GM21786 (cell line): Measurements from ENCODE around the gene LAMTOR1.
A peak's percentile ranks its signal among the peaks of the same experiment; 100 is the strongest.

Experiments used
- ATAC-seq: cut with Tn5 transposase; IDR thresholded peaks from one replicate; pipeline ENCODE4 v1.9.1; 2021; ENCODE audit not compliant: unreplicated experiment

The LAMTOR1 gene

DNA sequence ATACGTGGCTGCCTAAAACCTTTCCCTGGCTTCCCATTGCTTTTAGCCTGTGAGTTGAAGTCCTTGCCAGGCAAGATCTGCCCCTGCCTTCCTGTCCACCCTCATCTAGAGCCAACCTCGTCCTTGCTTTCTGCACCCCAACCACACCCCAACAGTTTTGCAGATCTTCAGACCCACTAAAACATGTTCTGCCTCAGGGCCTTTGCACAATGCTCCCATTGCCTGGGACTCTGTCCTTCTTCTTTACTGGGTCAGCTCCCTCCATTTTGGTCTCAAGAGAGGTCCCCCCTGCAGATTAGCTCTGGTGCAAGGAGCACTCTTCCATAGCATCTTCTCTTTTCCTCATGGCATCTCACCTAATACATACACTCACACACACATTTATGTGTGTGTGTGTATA is 17.8 kb upstream of the LAMTOR1 start:
- ATAC-seq, result no peak

DNA sequence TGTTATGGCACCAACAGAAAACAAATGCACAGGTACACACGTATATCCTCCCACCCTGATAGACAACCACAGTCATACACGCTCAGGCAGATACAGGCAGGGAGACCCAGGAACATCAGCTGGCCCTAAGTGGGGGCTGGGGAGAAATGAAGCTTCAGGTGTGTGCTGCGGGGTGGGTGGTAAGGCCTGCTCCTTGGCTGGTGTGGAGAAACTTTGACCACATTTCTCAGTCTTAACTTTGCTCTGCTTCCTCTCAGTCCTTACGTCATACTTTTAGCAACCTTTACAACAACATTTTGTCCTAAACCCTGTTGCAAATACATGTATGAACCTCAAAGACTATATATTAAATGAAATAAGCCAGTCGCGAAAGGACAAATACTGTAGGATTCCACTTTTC is 16.1 kb upstream of the LAMTOR1 start:
- ATAC-seq, result no peak

DNA sequence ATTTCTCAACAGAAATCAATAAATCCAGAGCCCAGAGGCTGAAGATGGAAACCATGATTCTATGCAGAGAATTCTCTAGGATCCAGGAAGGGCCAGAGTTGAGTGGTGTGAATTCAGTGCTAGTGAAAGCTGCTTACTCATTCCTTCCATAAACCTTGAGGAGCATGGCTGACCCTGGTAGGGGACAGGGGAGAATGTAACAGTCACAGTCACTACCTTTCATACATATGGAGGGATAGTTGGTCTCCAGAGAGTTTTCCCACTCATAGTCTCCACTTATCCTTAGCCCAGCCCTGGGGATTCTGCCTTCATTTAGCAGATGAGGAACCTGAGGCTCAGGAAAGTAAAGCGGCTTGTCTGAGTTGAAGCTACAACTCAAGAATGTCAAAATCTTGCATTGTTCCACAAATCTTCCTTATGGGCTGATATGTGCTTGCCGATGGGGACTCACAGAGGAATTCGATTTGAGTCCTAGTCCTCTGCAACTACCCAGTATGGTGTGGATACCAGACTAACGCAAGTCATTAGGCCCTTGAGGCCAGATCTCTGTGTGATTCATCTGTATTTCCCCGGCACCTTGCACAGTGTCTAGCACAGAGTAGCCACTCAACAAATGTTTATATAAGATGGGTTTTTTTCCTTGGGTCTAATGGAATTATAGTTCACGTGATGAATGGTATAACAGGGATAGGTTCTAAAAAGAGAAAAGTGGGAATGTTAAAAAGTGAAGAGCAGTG is 13.1 kb upstream of the LAMTOR1 start:
- ATAC-seq, result no peak

DNA sequence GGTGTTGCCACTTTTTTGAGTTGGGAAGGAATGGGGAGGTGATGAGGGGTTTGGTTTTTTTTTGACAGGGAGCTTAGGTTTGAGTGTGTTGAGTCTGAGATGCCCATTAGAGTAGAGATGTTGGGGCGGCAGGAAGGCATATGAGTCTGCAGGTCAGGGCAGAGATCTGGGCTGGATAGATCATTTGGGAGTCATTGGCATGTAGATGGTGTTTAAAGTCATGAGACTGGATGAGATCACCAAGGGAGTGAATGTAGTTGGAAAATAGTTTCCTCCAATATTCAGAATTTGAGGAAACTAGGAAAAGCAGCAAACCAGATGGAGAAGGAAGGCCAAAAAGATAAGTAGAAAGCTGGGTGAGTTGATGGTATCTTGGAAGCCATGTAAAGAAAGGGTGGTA is 11.5 kb upstream of the LAMTOR1 start:
- no peak for ATAC-seq

DNA sequence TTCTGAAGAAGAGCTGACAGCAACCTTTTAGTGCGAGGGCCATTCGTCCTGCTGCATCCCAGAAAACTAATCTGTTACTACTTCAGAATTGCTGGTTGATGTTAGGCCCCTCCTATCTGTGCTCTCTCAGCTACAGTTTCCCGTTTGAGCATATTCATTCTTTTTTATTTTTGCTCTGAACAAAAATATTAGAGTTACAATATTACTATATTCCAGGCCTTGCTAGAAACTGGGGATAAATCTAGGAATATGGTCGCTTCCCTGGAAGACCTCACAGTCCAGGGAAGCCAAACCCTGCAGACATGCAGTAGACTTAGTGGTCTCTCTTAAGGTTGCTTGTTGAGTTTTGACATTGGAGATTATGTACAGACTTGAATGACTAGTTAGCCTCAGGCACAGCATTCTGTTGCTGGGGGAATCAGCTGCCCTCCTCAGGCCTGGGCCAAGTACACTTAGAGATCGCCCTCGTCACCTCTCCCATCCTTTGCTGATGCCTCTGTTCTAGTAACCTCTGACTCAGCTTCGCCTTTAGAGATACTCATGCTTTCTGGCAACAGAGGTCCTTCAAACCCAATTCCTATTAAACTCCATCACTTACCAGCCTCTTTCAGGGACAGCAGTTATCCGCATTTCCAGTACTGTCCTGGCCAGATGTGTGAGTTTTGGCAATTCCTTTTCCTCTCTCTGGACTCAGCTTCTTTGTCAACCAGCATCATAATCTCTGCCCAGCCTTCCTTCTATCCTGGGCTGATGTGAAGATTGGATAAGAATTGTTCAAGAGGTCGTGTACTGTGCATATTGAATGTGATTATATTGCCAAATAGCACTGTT is 10.1 kb upstream of the LAMTOR1 start:
- no peak for ATAC-seq

DNA sequence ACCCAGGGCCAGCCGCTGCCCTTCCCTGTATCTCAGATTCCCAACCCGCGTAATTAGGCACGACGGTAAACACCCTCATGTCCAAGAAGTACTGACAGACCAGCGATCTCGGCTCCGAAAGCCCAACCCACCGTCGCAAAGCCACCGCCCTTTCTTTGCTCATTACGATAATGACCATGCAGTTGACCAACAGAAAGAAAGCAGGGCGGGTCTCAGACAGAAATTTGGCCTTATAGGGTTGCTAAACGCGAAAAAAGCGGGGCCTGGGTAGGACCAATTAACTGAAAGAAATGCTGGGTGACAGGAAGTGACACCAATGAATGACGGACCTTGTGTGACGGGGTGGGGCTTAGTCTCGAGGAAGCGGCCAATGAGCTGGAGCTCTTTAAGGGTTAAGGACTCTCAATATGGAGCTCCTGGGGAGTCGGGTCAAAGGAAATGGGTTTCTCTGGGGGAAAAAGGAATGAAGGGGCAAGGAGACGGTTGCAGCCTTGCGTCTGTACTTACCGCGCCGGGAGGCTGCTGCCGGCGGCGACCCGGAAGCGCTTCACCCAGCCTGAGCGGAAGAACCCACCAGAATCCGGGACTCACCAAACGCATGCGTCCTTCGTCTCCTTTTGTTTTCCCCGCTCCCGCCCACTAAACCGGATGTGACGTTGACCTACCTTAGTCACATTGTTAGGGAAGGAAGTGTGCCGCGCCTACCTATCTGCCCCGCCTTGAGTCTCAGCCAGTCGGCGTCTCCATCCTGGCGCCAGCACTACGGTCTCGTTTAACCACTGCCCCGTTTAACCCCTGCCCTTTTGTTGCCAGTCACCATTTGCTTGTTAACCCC is 9.3 kb upstream of the LAMTOR1 start, which contains the start of gene ANAPC15:
Gene ANAPC15, minus strand, starts transcription at position 553 of the 835 bp plus-strand sequence. CDS start 1,419 bp downstream, outside the sequence.
- ATAC-seq, result peak; percentile 89

DNA sequence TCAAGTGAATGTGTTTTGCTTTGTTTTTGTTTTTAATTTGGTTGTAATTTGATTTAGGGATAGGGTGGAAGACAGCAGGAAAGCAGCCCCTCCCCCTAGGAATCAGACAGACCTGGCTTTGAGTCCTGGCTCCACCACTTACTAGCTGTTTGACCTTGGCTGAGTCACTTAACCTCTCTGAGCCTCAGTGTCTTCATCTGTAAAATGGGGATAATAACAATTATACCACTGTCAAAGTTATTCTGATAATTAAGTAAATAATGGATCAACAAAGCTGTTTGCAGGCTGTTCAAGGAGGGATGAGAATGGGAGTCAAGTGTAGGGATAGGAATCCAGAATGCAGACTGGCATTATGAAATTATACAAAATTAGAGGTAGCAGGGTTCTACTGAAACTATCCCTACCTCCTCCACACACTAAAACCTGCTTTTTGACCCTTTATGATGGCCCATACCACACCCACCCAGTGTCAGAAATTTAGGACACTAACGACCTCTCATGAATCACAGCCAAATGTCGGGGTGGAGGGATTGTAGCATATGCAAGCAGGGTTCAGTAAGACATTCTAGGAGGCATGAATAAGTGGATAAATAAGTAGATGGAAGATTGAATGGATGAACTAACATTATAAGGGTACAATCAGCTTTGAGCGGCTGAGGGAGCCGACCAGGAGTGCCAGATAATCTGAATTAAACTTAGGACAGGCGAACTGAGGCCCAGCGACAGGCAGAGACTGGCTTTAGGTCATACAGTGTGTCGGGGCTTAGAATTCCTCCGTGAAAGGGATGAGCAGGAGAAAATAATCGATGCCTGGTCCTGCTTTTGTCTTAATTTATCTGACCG is 8.4 kb upstream of the LAMTOR1 start:
- ATAC-seq, result peak; percentile 1

DNA sequence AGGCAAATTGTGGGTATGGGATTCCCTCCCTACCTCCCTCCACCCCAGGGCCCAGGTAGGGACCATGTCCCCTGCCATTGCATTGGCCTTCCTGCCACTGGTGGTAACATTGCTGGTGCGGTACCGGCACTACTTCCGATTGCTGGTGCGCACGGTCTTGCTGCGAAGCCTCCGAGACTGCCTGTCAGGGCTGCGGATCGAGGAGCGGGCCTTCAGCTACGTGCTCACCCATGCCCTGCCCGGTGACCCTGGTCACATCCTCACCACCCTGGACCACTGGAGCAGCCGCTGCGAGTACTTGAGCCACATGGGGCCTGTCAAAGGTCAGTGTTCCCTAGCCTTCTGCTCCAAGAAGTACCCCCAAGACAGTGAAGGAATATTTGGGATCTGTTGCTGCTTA is 2.8 kb upstream of the LAMTOR1 start, which contains the start of gene TOMT:
Gene TOMT, plus strand, starts transcription at position 37 of the 400 bp plus-strand sequence. Its CDS starts 28 bp downstream, at position 65.
- no peak for ATAC-seq

DNA sequence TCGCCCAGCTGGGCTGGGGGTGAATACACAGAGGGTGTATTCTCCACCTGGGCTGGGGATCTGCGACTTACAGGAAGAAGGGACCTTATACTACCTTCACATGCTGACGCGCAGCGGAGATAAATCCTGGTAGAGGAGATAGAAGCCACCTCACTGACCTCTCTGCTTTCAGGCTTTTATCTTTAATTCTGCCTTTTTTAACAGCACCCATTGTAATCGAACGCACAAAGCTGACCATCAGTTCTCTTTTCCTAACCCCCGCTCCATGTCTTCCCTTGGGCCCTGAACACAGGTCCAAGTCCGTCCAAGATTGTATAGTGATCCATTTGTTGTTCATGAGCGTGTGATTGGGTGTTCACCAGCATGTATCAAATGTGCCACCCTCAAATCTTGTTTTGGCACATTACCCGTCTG is 664 bp upstream of the LAMTOR1 start:
- no peak for ATAC-seq

DNA sequence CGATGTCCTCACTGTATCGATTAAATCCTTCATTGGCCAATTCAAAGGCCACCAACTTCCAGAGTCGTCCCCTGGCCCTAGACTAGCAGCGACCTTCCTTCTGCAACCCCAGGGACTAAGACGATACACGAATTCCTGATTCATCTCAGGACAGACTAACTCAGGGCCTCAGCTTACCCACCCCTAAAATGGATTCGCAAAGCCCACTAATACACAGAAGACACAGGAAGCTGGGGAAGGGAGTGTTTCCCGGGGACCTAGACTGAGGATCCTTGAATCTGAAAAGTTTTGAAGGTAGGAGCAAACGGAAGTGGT is 509 bp downstream of the LAMTOR1 start:
- ATAC-seq, result no peak

DNA sequence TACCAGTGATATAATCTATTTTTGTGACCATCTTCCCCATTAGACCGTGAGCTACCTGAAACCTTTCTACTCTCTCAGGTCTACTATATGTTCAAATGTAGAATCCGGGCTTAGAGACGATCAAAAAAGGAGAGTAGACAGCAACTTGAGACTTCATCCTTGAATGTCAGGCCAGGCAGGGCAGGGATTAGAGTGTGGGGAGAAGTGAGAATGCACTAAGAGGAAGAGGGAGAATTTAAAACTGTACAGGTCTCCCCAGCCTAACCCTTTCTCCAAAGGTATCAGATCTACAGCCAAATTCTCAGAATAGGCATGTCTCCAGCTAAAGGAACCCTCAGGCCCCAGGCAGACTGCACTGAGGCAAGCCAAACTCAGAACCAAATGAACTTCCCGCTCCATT is 935 bp downstream of the LAMTOR1 start:
- ATAC-seq, result no peak

DNA sequence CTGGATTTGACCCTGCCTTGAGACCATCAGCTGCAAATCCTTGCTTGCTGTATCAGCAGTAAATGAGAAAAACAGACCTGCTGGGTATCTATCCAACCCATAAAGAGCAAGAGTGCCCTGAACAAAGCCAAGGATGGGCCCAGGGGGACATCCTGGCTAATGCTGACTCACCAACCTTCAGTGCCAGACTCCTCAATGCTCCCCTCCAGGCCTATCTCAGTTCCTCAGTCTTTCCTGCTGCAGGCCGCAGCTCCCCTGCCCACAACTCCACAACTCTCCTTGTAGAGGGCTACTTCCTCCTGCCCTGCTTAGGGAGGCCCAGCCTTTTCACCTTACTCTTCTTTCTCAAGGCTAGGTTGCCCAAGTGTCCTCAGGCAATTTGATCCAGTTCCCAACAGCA is 2.6 kb downstream of the LAMTOR1 start:
- ATAC-seq, result no peak

DNA sequence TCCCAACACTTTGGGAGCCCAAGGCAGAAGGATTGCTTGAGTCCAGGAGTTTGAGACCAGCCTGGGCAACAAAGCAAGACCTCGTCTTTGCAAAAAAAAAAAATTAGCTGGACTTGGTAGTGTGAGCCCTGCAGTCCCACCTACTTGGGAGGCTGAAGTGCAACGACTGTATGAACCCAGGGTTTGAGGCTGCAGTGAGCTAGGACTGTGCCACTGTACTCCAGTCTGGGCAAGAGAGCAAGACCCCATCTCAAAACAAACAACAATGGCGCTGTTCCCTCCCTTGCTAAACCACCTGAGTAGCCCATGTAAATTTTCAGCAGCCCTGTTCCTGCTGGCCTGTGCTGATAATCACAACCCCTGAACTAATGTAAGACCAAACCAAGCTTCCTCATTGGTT is 3.1 kb downstream of the LAMTOR1 start:
- no peak for ATAC-seq

DNA sequence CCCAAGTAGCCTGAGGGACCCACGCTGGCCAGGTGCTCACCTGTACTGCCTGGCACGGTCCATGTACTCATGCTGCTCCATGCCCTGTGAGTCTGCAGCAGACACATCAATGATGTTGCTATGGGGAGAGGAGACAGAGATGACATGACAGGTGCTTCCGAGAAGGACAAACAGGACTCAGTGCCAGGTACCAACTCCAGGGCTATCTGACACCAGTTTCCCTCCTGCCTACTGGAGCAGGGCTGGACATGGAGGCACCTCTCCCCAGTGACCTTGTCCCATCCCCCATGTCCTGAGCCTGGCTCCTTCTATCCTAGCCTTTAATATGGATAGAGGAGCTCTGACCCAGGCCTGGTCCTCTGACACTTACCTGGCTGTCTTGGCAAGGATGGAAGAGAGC is 4.4 kb downstream of the LAMTOR1 start:
- ATAC-seq, result no peak

DNA sequence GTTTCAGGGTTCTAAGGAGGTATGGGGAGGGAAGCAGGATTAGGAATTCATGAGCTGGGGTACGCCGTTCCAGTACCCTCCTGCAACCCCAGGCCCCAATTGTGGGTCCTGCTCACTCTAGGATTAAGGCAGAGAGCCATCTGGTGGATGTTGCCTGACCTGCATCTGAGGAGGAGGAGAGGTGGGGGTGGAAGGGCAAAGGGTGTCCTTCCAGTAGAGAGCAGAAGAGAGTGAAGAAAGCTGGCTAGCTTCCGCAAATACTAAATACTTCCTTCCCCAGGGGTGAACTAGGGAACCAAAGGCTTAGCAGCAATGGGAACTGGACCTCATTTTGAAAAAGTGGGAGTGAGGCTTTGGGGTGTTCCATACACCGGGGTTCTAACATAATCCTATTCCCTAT is 11.8 kb downstream of the LAMTOR1 start:
- peak; percentile 53 for ATAC-seq

DNA sequence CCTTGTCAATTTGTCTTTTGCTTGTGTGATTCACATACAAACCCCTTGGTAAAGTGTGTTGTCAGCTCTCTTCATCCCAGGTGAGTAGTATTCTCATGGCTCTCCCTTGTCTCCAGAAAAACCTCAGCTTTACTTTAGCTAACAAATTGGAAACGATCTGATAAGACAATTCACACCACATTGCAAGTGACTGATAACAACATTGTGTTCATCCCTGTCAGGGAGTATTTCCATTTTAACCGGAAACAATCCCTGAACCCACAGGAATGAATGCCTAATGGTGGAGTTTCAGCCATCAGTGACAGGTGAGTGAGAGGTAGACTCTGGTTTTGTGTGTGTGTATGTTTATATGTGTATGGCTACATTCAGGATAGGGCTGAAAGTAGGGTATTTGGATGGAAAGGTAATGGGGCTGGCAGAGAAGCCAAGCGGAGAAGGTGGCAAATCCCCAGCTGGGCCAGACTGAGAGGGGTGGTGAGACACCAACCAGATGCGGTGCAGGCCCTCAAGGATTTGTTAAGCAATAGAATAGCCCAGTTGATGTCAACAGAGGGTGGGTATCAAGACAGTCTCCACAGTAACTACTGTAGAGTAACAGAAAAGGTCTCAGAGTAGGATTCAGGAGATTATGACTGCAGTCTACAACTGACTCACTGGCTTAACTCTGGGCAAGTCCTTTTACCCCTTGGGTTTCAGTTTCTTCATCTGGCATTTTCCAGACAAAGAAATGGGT is 14.9 kb downstream of the LAMTOR1 start:
- ATAC-seq, result no peak

DNA sequence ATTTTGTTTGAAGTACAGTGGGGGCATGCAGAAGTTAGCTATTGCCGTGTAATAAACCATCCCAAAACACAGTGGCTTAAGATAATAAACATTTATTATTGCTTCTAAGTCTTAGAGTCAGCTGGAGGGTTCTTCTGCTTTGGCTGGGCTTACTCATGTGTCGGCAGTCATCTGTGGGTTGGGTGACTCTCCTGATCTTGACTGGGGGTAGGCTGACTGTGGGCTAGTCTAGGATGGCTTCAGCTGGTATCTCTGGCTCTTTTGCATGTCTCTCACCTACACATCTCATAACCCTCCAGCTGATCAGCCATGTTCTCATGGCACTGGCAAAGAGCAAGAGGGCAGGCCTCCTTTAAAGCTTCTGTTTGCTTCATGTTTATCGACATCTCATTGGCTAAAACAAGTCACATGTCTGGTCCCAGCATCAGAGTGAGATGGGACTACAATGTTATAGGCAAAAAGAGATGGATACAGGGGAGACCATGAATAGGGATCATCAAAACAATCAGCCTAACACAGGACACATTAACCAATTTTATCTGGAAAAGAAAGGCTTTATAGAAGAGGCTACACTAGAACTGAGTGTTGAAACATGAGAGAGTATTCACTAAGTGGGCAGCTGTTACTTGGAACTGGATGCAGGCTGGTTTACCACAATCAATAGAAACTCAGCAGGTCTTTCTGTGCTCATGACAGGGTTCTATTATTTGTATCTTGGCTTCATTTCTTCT is 17.3 kb downstream of the LAMTOR1 start:
- no peak for ATAC-seq

DNA sequence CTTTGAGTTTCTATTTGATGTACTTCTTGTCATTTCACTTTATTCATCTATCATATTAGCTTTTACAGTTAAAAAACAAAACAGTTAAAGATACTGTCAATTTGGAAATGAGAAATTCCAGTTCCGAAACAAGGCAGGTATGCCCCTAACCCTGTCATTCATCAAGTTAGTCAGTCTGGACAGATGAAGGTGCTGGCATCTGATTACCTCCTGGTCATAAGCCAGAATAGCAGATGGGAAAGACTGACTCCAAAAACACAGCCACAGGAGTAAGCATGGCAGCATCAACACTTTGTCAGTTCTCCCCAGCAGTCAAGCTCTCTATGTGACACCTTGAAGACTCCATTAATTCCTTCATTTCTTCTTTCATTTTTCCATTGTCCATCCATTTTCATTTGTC is 18.1 kb downstream of the LAMTOR1 start:
- ATAC-seq, result no peak

DNA sequence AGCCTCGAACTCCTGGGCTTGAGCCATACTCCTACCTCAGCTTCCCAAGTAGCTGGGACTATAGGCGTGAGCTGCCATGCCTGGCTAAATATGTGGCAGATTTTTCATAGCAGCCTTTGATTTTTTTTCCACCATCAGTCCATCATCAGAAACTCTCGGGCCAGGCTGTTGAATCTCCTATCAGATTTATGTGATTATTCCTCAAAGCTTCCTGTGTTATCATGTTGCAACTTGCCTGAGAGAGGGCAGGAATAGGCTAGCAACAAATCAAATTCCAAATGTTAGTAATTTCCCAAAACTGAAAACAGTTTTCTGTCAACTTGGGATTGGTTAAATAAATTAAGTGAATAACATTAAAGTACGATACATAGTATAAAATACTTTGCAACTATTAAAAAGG is 19.0 kb downstream of the LAMTOR1 start:
- no peak for ATAC-seq
